Measurements from ENCODE around the gene TOMM5.
"Not testable (repeated sequence)": the region's sequence is repeated elsewhere in the genome, so short reads cannot be mapped to it uniquely, and the experiment has no call there.

TOMM5 gene

DNA sequence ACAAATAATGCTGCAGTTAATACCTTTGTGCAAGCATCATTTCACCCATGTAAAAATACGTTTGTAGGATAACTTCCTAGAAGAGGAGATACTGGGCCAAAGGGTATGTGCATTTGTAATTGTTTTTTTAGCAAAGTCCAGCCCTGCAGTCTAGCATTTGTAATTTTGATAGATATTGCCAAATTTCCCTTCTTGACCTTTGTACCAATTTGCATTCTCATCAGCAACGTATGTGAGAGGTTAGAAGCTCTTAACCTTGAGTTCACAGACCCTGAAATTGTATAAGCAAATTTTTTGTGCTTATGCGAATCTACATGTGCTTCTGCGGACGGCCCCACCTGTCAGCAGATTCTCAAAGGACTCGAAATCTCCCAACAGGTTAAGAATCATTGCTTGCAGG lies 18.6 kb upstream of the TOMM5 start:
- DNase-seq, result no peak

DNA sequence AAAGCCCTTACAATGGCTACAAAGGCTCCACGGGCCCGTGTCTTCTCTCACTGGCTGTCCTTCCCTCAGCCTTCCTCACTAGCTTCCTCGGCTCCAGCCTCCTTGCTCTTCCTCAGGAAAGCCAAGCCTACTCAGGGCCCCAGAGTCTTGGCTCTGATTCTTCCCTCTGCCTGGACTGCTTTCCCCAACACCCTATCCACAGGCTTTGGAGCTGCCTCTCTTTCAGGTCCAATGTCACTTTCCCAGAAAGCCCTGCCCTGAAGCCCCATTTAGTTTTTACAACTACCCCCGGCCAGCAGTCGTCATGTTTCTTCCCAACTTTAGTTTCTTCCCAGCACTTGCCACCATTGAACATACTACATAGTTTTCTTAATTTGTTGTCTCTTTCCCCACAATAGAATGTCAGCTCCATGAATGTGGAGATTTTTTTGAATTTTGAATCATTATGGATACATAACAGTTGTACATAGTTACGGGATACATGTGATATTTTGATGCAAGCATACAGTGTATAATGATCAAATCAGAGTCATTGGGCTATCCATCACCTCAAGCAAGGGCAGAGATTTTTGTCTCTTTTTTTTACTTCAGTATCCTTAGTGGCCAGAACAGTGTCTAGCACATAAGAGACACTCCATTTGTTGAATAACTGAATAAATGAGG lies 17.5 kb upstream of the TOMM5 start:
- DNase-seq, result no peak

DNA sequence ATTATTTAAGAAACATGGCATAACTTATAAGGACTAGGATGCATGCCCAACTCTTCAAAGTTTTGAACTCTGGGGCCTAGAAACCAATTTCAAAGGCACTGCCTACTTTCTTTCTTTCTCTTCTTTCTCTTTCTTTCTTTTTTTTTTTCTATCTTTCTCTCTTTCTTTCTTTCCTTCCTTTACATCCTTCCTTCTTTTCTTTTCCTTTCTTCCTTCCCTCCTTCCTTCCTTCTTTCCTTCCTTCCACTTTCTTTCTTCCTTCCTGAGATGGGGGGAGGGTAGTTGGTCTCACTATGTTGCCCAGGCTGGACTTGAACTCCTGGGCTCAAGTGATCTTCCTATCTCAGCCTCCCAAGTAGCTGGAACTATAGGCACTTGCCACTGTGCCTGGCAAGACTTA lies 15.9 kb upstream of the TOMM5 start:
- no peak for DNase-seq

DNA sequence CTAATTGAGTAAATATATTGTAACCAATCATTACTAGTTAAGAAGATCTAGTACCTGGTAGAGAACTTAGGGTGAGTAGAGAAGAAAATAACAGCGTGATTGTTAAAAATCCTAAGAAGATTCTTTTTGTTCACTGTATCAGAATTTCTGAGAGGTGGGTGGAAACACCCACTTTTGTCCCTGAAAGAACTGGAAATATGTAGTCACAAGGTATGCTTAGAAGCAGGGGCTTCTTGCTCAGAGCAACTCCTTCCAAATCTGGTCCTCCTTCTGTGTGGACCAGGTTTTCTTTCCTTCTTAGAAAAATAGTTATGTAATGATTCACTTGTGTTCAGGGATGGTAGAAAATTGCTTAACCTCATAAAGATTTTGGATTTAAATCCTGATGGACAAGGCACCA lies 11.9 kb upstream of the TOMM5 start:
- no peak for DNase-seq

DNA sequence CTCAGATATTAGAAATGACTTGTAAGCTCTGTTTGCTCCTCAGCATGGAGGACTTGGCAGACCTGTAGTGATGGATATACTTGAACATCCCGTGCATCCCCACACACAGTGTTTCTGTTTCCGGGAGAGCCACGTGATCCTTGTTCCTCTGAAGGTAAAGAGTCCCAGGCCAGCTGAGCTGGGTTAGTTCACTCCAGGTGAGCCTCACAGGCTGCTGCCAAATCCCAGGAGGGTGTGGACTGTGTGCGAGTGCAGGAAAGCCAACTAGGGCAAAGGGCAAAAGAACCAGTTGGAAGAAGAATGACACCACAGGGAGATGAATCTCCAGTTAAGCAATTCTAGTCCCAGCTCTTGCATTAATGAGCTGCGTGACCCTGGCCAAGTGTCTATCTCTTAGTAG lies 10.4 kb upstream of the TOMM5 start:
- DNase-seq, result no peak

DNA sequence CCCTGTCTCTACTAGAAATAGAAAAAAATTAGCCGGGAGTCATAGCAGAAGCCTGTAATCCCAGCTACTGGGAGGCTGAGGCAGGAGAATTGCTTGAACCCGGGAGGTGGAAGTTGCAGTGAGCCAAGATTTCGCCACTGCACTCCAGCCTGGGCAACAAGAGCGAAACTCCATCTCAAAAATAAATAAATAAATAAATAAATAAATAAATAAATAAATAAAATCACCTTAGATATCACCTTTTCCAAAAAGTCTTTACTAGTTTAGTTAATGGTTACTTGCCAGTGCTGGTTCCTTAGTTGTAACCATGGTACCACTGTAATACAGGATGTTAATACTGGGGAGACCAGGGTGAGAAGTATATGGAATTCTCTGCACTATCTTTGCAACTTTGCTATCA lies 9.7 kb upstream of the TOMM5 start:
- DNase-seq, result not testable (repeated sequence)

DNA sequence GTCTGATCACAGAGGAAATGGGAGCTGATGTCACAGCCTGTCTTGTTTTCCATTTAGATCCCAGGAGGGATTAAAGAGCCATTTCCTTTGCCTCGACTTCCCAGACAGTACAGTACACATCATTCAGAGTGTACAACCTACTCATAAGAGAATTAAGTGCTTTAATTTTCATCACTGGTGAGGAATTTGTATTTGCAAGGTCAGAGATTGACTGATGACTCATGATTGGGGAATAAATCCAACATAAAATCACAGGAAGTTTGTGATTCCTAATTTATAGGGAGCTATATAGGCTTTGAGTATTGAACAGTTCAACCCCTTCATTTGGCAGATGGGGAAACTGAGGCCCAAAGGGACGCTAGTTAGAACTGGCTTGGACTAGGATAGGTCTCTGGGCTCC lies 4.1 kb upstream of the TOMM5 start:
- DNase-seq, result no peak

DNA sequence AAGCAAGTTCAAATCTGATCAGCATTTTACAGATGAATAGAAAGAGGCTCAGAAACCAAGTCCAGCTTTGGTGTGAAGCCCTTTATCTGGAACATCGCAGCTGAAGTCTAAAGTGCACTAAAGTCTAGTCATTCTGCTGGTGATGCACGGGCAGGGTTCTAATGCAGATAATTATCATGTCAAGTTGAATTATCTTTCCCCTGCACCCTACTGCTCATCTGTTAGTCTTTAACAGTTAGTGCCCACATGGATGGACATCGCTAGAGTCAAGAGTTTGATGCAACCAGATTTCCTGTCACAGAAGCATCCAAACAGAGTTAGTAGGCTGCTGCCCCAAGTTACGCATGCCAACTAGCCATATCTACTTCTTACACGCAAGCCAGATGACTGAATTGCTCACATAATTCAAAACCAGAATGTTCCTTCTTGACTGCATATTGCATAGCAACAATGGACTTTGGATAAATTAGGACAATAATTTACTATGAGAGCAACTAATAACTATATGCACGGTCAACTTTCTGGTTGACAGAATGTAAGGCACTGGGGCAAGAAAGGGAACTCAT lies 1.6 kb upstream of the TOMM5 start:
- no peak for DNase-seq

DNA sequence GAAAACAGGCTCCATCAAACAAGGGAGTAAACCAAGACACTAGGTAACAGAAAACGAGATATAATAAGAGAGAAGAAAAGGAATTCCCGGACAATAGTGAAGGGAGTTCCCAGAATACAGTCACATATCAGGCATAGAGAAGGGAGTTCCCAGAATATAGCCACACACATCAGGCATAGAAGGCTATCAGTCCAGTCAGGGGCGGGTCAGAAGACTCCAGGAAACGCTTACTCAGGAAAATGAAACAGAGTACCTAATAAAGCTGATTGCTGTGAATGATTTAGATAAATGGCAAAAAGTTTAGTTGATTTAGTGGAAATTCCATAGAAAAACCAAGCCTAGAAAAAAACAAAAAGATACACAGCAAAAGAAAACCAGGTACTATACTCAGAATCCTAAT lies 4.9 kb downstream of the TOMM5 start:
- no peak for DNase-seq

DNA sequence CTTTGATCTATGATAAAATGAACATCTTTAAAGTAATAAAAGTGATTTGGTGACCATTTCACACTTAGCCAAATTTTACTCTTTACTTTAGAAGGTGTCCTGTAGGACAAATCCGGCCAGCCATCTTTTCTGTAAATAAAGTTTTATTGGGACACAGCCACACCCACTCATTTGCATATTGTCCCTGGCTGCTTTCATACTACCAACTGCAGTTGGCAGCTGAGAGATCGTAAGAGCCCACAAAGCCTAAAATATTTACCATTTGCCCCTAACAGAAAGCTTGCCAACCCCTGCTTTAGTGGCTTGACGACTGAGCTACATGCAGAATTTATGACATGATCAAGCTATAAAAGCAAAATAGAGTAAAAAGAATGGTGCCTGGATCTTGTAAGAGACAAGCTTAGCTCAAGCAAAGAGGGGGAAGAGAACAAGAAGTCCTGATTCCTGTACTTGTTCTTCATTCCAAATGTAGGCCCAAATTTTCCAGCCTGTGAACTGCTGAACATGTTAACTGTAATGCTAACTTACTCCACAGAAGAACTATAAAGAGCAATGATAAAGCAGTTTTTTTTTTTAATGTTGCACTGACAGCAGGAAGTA lies 8.8 kb downstream of the TOMM5 start:
- DNase-seq, result no peak

DNA sequence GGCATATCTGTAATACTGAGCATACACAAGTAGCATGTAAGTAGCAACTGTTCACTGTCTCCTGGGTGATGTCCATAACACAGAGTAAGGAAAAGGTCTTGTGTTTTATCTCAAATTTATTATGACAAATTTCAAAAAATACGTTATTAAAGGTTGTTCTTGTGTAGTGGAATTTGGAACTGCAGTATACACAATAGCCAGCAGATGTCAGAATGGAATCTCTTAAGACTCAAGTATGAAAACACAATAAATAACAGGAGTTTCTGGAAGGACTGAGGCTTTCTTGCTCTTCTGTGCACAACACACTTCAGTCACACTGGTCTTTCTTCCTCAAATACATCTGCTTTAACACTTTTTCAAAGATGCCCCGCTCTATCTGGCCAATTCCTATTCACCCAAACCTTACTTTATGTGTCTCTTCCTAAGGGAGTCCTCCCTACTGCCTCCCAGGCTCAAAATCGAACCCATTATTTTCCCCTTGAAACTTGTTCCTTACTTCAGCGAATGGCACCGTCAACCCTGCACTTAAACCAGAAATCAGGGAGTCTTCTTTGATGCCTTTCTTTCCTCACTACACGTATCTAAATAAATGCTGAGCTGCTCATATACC lies 9.7 kb downstream of the TOMM5 start:
- DNase-seq, result peak; percentile 53

DNA sequence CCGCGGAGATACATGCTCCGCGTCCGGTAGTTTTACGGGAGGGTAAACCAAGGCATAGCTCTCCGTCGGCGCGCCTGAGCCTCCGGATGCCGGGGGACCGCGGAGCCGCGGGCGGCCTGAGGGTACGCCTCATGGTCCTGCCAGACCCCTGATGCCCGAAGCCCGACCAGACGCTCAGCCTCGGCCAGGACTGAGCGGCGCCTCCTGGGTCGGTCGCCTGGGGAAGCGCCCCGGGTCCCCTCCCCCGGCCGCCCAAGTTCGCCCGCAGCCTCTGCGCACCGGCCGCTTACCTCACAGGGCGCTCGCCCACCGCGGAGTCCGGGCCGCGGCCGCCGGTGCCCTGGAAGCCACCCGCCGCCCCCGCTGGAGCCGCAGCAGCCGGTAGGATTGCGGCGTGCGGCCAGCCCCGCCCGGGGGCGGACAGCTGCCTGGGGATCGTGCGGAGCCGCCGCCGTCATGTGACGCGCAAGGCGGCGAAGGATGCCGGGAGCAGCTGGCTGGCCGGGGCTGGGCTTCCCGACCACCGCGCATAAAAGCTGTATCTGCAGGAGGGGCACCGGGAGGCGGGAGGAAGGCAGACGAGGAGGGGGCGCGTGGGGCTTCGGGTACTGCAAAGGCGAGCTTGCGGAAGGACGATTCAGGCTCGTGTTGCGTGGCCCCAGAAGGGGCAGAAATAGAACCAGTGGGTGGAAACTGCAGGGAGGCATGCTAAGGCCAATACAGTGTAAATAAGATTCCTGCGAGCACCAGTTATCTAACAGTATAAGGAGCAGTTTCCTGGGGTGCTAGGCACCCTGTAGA lies 16.3 kb downstream of the TOMM5 start, which contains the start of gene FBXO10:
Gene FBXO10 (minus strand): TSS at position 460 of the 801 bp plus-strand sequence. CDS start 34,612 bp downstream, outside the sequence.
- peak; percentile 47 for DNase-seq

DNA sequence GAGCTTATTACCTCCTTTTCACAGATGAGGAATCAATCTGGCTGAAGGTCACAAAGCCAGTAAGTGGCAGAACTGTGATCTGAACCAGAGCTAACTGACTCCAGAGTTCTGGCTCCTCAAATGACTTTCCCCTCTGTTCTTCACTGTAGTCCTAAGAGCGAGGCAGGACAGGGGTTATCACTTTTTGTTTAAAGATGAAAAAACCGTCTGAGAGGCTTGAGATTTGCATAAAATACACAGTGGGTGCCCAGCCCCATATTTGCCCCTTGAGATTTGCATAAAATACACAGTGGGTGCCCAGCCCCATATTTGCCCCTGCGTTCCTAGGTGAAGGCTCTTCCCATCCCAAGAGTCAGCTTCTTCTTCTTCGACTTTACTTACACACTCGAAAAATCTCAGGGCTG lies 16.9 kb downstream of the TOMM5 start:
- no peak for DNase-seq

DNA sequence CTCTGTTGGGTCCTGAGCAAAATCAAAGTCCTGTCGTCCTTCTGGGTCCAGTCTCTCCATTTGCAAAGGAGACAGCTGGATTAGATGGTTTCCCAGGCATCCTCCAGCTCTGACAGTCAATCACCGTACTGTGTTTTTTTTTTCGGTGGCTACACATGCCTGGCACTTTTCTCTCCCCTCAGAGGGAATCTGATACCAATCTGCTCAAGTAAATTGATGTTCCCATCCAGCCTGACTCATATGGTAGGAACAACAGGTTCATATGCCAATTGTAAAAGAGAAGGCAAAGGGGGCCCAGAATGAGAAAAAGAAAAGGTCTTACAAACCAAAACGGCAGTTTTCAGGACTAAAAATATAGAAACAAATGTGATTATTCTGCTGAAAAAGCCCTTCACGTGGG lies 17.4 kb downstream of the TOMM5 start:
- DNase-seq, result no peak

DNA sequence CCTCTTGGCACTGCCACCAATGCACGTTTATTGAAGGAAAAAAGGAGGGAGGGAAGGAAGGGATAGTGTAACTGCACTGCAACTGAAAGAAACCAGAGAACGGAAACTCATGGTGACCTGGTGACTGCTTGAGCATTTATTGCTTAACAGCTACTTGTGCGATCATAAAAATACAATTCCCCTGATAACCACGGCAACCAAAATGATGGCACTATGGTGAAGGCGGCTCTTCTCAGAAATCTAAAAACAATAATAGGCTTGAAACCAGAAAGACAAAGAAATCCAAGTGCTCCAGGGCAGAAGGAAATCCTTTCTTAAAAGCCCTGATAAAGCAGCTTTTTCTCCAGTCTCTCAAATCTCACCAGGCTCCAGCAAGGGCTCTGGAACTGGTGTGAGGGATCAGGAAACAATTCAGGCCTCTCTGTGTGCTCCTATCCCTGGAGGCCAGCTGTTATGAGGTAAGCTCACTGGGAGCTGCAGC lies 18.1 kb downstream of the TOMM5 start:
- DNase-seq, result no peak

DNA sequence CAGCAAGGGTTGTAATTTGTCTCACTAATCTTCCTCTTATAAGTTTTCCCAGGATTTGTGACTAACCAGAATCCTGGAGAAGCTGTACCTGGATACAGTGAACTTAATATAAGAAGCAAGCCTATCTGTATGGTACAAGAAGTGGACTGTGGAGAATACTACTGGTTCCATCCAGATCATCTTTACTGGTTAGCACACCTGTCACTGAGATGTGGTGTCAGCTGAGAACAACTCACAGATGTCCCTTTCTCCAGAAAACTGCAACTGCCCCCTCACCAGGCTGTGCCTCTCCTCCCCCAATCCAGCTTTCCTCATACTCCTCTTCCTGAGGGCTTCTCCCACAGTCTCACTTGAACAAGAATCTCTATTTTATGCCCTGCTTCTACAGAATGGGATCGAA lies 21.1 kb downstream of the TOMM5 start:
- DNase-seq, result no peak

DNA sequence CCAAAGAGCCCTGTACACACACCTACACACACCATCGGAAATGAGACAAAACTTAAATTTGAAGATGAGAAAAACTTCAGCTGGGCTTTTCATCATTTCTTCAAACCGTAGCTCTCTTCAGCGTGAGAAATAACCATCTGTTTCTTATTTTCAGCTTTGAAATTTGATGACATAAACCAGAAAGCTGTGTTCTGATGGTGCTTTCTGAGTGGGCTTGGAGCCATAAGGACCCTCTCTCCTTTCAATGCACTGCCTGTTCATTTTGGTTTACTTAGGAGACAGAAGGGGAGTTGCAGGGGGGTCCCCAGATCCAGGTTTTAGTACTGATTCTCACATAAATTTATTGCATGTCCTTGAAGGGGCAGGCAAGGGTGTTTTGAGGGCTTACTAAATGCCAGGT lies 25.7 kb downstream of the TOMM5 start:
- no peak for DNase-seq

DNA sequence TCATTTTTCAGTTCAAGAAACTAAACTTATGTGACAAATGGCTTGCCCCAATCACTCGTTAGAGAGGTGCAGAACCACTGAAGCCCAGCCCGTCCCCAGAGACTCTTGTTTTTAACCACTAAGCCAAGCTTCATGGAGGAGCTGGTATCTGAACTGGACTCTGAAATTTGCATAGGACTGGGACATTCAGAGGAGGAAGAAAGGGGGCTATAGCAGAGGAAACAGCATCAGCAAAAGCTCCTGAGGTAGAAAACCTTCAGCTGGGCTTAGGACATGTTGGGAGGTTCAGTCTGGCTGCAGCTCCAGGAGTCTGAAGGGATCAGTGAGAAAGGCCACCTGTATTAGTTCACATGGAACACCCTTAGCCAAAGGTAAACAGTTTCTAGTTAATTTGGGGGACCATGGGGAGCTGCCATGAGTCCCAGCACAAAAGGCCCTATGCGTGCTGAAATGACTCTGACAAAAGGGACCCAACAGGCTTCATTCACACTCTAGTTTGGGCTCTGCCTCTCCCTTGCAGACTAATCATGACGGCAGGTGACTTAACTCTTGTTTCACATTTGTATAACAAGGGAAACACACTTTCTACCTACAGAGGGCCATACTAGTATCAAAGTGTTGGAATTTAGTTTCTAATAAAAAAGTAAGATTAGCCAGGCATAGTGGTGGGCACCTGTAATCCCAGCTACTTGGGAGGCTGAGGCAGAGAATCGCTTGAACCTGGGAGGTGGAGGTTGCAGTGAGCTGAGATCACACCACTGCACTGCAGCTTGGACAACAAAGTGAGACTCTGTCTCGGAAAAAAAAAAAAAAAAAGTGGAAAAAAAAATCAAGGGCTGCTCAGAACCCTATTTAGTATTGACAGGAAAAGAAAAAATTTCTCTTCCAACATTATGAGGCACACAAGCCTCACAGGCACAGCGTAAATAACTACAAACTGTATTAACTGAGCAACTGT lies 26.5 kb downstream of the TOMM5 start:
- no peak for DNase-seq

DNA sequence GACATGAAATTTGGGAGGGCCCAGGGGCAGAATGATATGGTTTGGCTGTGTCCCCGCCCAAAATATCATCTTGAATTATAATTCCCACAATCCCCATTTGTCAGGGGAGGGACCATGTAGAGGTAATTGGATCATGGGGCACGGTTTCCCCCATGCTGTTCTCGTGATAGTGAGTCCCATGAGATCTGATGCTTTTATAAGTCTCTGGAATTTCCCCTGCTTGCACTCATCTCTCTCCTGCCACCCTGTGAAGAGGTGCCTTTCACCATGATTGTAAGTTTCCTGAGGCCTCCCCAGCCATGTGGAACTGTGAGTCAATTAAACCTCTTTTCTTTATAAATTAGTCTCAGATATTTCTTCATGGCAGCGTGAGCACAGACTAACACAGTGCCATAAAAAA lies 27.5 kb downstream of the TOMM5 start:
- no peak for DNase-seq

DNA sequence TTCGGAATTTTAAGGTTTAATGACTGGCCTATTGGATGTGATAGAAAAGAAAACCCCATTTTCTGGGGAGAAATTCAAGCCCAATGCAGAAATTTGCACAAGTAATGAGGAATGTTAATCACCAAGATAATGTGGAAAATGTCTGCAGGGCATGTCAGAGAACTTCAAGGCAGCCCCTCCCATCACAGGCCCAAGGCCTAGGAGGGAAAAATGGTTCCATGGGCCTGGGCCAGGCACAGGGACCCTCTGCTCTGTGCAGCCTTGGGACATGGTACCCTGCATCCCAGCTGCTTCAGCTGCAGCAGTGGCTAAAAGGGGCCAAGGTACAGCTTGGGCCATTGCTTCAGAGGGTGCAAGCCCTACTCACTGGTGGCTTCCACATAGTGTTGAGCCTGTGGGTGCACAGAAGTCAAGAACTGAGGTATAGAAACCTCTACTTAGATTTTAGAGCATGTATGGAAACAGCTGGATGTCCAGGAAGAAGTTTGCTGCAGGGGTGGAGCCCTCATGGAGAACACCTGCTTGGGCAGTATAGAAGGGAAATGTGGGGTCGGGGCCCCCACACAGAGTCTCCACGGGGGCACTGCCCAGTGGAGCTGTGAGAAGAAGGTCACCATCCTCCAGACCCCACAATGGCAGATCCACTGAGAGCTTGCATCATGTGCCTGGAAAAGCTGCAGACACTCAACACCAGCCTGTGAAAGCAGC lies 28.4 kb downstream of the TOMM5 start:
- DNase-seq, result no peak

DNA sequence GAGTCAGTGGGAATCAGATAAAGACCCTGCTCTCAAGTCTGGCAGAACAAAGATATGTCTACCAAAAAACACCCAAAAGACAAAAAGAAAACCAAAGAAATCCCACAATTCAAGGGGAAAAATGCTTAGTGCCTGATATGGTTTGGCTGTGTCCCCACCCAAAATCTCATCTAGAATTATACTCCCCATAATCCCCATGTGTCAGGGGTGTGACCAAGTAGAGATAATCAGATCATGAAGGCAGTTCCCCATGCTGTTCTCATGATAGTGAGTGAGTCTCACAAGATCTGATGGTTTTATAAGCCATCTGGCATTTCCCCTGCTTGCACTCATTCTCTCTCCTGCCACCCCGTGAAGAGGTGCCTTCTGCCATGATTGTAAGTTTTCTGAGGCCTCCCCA lies 29.6 kb downstream of the TOMM5 start:
- DNase-seq, result no peak

All from CD4-positive, alpha-beta T cell treated with Interleukin-10 for 1 hour (primary cell).